Smooth muscle cell (in vitro differentiated cells): ENCODE results near the gene TTC28. TPM values are rescaled to one million over a fixed set of nuclear protein-coding genes. Genes with fewer than 3 reads are reported as not detected.
"Not testable (repeated sequence)": the region's sequence is repeated elsewhere in the genome, so short reads cannot be mapped to it uniquely, and the experiment has no call there.

ENCODE experiments used
- DNase-seq: peaks from one replicate; lab custom pipeline; 2025; ENCODE audit not compliant: unreplicated experiment; lab: John Stamatoyannopoulos, UW
- H2AFZ ChIP-seq: fragments of 200-600 bp; sonication (generic); 2 replicates; pipeline ENCODE4 v1.6.0; 2016; ENCODE audit warnings: antibody characterized with exemption, low read depth, mild to moderate bottlenecking
- H3F3A ChIP-seq: fragments of 200-600 bp; sonication (generic); 2 replicates; pipeline ENCODE4 v1.6.0; 2017; ENCODE audit warnings: antibody characterized with exemption, low read depth
- H3K27ac ChIP-seq: fragments of 200-600 bp; sonication (generic); 2 replicates; pipeline ENCODE4 v1.5.1; 2016; ENCODE audit warnings: low read depth, mild to moderate bottlenecking
- H3K27me3 ChIP-seq: fragments of 200-600 bp; sonication (generic); 2 replicates; pipeline ENCODE4 v1.6.1; 2016; ENCODE audit warnings: low read depth, mild to moderate bottlenecking
- H3K36me3 ChIP-seq: fragments of 200-600 bp; sonication (generic); 2 replicates; pipeline ENCODE4 v1.5.1; 2016; ENCODE audit warnings: low read depth
- H3K4me1 ChIP-seq: fragments of 200-600 bp; sonication (generic); 2 replicates; pipeline ENCODE4 v1.5.1; 2016; ENCODE audit warnings: low read depth
- H3K4me2 ChIP-seq: fragments of 200-600 bp; sonication (generic); 2 replicates; pipeline ENCODE4 v1.6.0; 2016; ENCODE audit warnings: mild to moderate bottlenecking
- H3K4me3 ChIP-seq: fragments of 200-600 bp; sonication (generic); 2 replicates; pipeline ENCODE4 v1.5.1; 2016; ENCODE audit warnings: mild to moderate bottlenecking
- H3K79me2 ChIP-seq: fragments of 200-600 bp; sonication (generic); 2 replicates; pipeline ENCODE4 v1.6.0; 2016; ENCODE audit warnings: low read depth, mild to moderate bottlenecking
- H3K9ac ChIP-seq: fragments of 200-600 bp; sonication (generic); 2 replicates; pipeline ENCODE4 v1.6.0; 2016; ENCODE audit warnings: low read depth
- H3K9me3 ChIP-seq: fragments of 200-600 bp; sonication (generic); replicated peaks from 2 replicates; pipeline ENCODE4 v1.5.1; 2016; ENCODE audit warnings: low read depth
- H4K20me1 ChIP-seq: fragments of 200-600 bp; sonication (generic); 2 replicates; pipeline ENCODE4 v1.6.0; 2016; ENCODE audit warnings: low read depth
- CTCF ChIP-seq: fragments of 200-600 bp; sonication (generic); IDR thresholded peaks from 2 replicates; pipeline ENCODE4 v1.5.1; 2017; ENCODE audit warnings: borderline replicate concordance, mild to moderate bottlenecking, antibody characterized with exemption; ENCODE audit not compliant: insufficient read depth, poor library complexity, severe bottlenecking
- WGBS: methylation state at CpG from one replicate; pipeline ENCODE4 v1.1.7; 2016; ENCODE audit warnings: low lambda C conversion rate; 5-methylcytosine and 5-hydroxymethylcytosine counted together
- polyA plus RNA-seq: library from polyadenylated mRNA; unstranded; fragments of >200 nt; fragmentation: Nextera tagmentation; extraction: Ambion mirVana; gene quantifications from 2 replicates; pipeline ENCODE4 v1.2.1, GENCODE V29; 2016
- total RNA-seq: library from RNA; depleted of rRNA; stranded (reverse); fragments of >200 nt; gene quantifications from 2 replicates; pipeline ENCODE4 v1.2.3, GENCODE V29; 2014

TTC28 gene
- total and polyA plus RNA-seq, 2 experiments from 2014 or later, result 6.3 to 17.9 TPM

DNA sequence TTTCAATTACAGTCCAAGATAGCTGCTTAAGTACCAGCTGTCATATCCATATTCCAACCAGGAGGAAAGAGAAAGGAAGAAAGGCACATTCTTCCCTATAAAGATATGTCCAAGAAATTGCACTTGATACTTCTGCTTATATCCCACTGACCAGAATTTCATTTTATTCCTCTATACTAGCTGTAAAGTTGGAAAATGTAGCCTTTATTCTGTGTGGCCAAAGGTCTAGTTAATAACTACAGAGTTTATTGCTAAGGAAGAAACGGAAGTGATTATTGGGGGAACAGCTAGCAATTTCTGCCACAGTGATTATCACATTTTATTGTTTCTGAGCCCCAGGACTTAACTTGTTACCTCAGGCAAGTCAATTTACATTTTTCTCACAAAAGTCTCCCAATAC is 213.8 kb downstream of the TTC28 start:
- Histone ChIP-seq H3K9me3 (no peaks in the 10 kb centered on the region), H3K27ac (no peak overlapping the region), H3F3A (no peaks in the 10 kb centered on the region), H3K9ac (no peak overlapping the region), H3K4me2 (no peak overlapping the region), H3K27me3 (no peaks in the 10 kb centered on the region), H2AFZ (no peak overlapping the region), H4K20me1 (no peaks in the 10 kb centered on the region), H3K79me2 (no peaks in the 10 kb centered on the region), H3K4me1 (no peaks in the 10 kb centered on the region), H3K4me3 (no peak overlapping the region), H3K36me3 (no peaks in the 10 kb centered on the region)
- no peak for TF ChIP-seq CTCF
- DNase-seq, result no peak
- 77% methylated on average over 1 of the region's 1 CpG for WGBS

DNA sequence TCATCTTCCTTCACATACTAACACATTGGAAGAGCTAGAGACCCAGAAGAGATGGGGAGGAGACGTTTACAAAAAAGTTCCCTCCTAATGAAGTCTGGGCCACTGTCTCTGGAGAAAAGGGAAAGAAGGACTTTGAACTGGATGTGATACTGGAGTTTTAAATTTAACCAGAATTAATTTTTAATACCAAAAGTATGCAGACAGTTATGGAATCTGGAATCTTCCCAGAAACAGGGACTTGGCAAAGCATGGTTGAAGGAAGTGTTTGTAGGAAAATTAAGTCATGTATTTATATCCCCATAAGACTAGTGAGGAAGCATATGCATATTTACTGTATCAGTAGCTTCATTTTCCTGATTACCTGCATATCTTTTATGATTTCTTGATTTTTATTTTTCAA is 215.5 kb downstream of the TTC28 start:
- WGBS, result 86% methylated on average over 1 of the region's 1 CpG
- no peak overlapping the region for H3K9ac ChIP-seq
- no peak for DNase-seq
- no peak overlapping the region for H3K4me3 ChIP-seq
- H3K4me2 ChIP-seq, result no peak overlapping the region
- no peak overlapping the region for H3K27ac ChIP-seq
- H2AFZ ChIP-seq, result no peak overlapping the region
- H3F3A ChIP-seq, result no peaks in the 10 kb centered on the region
- no peak for TF ChIP-seq CTCF
- no peaks in the 10 kb centered on the region for H3K4me1 ChIP-seq
- no peaks in the 10 kb centered on the region for H3K9me3 ChIP-seq
- no peaks in the 10 kb centered on the region for H4K20me1 ChIP-seq
- H3K27me3 ChIP-seq, result no peaks in the 10 kb centered on the region
- no peaks in the 10 kb centered on the region for H3K79me2 ChIP-seq
- no peaks in the 10 kb centered on the region for H3K36me3 ChIP-seq

DNA sequence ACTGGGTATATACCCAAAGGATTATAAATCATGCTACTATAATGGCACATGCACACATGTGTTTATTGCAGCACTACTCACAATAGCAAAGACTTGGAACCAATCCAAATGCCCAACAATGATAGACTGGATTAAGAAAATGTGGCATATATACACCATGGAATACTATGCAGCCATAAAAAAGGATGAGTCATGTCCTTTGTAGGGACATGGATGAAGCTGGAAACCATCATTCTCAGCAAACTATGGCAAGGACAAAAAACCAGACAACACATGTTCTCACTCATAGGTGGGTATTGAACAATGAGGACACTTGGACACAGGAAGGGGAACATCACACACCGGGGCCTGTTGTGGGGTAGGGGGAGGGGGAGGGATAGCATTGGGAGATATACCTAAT is 216.2 kb downstream of the TTC28 start:
- not testable (repeated sequence) for H3K9ac ChIP-seq, H3K36me3 ChIP-seq, H4K20me1 ChIP-seq, H3K79me2 ChIP-seq, H3K4me3 ChIP-seq, H3F3A ChIP-seq, H3K27me3 ChIP-seq, H2AFZ ChIP-seq, H3K9me3 ChIP-seq, H3K4me2 ChIP-seq, H3K4me1 ChIP-seq, DNase-seq, H3K27ac ChIP-seq
- 100% methylated on average over 1 of the region's 1 CpG for WGBS

DNA sequence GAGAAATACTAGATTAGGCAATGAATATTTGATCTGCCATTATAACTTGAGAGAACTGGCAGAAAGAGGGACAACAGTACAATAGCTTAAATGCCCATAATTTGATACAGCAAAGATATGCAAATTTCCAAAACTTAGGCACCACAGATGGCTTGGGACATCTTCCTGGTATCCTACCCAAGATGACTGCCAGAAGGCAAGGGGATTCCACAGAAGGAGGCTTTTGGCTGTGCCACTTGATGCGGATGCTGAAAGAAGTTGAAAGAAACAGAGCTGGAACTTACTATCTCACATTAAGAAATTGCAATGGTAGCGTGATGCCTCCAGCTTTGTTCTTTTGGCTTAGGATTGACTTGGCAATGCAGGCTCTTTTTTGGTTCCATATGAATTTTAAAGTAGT is 216.7 kb downstream of the TTC28 start:
- no peak for TF ChIP-seq CTCF
- Histone ChIP-seq H4K20me1 (no peaks in the 10 kb centered on the region), H3K4me3 (no peak overlapping the region), H3K4me1 (no peaks in the 10 kb centered on the region), H3K4me2 (no peak overlapping the region), H3K9ac (no peak overlapping the region), H3K79me2 (no peaks in the 10 kb centered on the region), H3K9me3 (no peaks in the 10 kb centered on the region), H3K36me3 (no peaks in the 10 kb centered on the region), H3K27me3 (no peaks in the 10 kb centered on the region), H2AFZ (no peak overlapping the region), H3F3A (no peaks in the 10 kb centered on the region), H3K27ac (no peak overlapping the region)
- DNase-seq, result no peak
- 98% methylated on average over 2 of the region's 2 CpGs for WGBS
